Adipocyte (in vitro differentiated cells): Measurements from ENCODE around the gene HHATL.

Source experiments
- DNase-seq: peaks from one replicate; pipeline ENCODE4 v3.0.0-alpha.2; 2015; ENCODE audit warnings: low read depth
- H3K27me3 ChIP-seq: replicated peaks from 2 replicates; pipeline ENCODE4 v1.7.0; 2013; ENCODE audit warnings: mild to moderate bottlenecking, low read length, moderate library complexity; ENCODE audit not compliant: control insufficient read depth, insufficient read depth
- H3K36me3 ChIP-seq: 2 replicates; pipeline ENCODE4 v1.7.0; 2013; ENCODE audit warnings: low read length, mild to moderate bottlenecking, moderate library complexity; ENCODE audit not compliant: control insufficient read depth, insufficient read depth, severe bottlenecking
- H3K4me1 ChIP-seq: 2 replicates; pipeline ENCODE4 v1.7.0; 2013; ENCODE audit warnings: mild to moderate bottlenecking, low read length, moderate library complexity; ENCODE audit not compliant: control insufficient read depth, insufficient read depth
- H3K4me3 ChIP-seq: 2 replicates; pipeline ENCODE4 v1.7.0; 2013; ENCODE audit warnings: mild to moderate bottlenecking, low read length, moderate library complexity
- H3K9ac ChIP-seq: 2 replicates; pipeline ENCODE4 v1.7.0; 2013; ENCODE audit warnings: mild to moderate bottlenecking, low read length, moderate library complexity
- H3K9me3 ChIP-seq: 2 replicates; pipeline ENCODE4 v1.7.0; 2013; ENCODE audit warnings: mild to moderate bottlenecking, low read length, moderate library complexity; ENCODE audit not compliant: control insufficient read depth

The HHATL gene

DNA sequence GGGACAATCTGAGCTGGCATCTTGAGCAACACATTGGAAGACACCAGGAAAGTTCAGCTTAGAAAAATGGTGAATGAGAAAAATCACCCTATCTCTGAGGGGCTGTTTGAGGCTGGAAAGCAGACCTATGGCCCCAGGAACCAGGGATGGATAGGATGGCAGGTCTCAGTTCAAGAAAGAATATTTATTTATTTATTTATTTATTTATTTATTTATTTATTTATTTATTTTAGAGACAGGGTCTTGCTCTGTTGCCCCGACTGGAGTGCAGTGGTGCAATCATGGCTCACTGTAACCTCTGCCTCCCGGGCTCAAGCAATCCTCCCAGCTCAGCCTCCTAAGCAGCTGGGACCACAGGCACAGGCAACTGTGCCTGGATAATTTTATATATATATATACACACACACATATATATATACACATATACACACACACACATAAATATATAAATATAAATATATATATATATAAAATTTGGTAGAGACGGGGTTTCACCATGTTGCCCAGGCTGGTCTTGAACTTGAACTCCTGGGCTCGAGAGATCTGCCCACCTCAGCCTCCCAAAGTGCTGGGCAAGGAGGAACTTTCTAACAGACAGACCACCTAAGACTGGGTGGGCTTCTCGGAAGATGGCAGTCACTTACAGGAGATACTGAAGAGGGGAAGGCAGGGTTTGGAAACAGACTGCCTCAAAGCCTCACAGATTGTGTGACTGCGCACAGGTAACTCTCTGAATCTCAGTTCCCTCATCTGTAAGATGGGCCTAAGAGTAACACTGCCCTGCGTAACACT, 40.8 kb upstream of the HHATL start:
- Histone ChIP-seq H3K9ac (no peak overlapping the region), H3K9me3 (no peaks in the 10 kb centered on the region), H3K27me3 (no peaks in the 10 kb centered on the region), H3K4me3 (no peak overlapping the region), H3K4me1 (peaks cover 9% of the 10 kb centered on the region), H3K36me3 (no peaks in the 10 kb centered on the region)
- DNase-seq = no peak

- Histone ChIP-seq H3K4me1 (peaks cover 9% of the 10 kb centered on the region), H3K36me3 (no peaks in the 10 kb centered on the region), H3K9me3 (no peaks in the 10 kb centered on the region), H3K4me3 (no peak overlapping the region), H3K9ac (no peak overlapping the region), H3K27me3 (no peaks in the 10 kb centered on the region)
- no peak for DNase-seq
These were observed 40.1 kb upstream of the HHATL start for GRCh38 chr3:42742688-42743087.

DNA sequence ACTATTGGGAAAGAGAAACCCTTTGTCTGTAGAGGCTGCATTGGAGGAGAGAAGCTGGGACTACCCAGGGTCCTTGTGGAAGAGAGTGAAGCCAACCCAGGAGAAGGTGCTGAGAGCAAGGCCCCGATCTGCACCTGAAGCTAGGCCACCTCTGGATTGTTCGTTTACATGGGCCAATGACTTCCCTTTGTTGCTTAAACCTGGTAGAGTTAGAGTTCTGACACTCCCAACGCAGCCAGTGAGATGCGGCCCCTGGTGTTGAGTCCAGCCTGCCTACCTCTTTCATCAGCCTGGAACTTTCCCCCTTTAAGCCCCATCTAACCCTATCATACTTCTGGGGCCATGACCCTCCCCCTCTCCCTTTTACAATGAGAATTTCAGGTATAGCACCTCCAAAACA, 39.7 kb upstream of the HHATL start:
- H3K9me3 ChIP-seq = no peaks in the 10 kb centered on the region
- peaks cover 9% of the 10 kb centered on the region for H3K4me1 ChIP-seq
- no peaks in the 10 kb centered on the region for H3K36me3 ChIP-seq
- H3K9ac ChIP-seq = no peak overlapping the region
- DNase-seq = no peak
- H3K27me3 ChIP-seq = no peaks in the 10 kb centered on the region
- H3K4me3 ChIP-seq = no peak overlapping the region

DNA sequence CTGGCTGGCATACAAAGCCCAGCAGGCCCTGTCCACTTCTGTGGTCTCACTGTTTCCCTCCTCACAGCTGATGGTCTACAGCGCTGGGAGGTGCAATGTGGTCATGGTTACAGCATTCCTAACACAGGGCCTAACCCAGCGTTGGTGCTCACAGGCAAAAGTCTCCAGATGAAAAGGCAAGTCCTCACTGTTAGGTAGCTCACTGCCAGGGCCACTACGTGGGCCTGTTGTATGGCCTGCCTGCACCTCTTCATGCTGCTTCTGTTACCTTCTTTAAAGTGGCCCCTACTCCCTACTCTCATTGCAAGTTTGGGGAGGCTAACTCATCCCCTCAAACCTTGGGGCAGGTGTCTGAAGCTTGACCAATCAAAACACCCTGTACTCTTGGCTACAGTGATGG, 39.2 kb upstream of the HHATL start:
- Histone ChIP-seq H3K36me3 (no peaks in the 10 kb centered on the region), H3K4me1 (peaks cover 9% of the 10 kb centered on the region), H3K27me3 (no peaks in the 10 kb centered on the region), H3K9ac (no peak overlapping the region), H3K4me3 (no peak overlapping the region), H3K9me3 (no peaks in the 10 kb centered on the region)
- no peak for DNase-seq

DNA sequence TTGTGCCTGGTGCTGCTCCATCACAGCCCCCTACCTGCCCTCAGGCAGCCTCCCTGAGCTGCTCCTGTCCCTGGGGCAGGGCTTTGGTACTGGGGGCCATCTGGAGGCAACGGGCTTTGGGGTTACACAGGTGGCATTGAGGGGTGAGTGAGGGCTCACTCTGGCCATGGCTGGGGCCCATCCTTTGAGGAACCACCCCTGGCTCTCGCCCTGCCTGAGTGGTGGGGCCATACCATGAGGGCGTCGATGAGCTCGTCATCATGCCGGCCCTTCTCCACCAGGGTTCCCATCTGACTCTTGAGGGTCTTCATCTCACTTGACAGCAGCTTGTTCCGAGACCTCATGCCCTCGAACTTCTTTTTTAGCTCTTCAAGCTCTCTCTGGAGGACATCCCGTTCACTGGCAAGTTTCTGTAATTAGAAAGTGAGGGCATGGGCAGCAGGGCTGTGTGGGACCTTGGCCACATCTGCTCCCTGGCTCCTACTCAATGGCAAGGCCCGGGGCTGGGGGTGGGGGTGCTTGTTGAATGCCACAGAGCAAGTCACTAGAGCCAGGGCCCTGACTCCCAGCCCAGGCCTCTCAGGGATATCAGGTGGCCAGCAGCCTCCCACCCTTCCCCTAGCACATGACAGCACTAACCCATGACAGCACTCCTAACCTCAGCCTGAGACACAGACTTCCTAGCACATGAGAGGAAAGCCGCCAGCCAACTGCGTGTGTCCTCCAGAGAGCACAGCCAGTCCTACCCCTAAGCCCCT, 37.0 kb upstream of the HHATL start:
- no peak for DNase-seq
- Histone ChIP-seq H3K36me3 (no peaks in the 10 kb centered on the region), H3K9me3 (no peaks in the 10 kb centered on the region), H3K9ac (no peak overlapping the region), H3K4me1 (no peaks in the 10 kb centered on the region), H3K4me3 (no peak overlapping the region), H3K27me3 (no peaks in the 10 kb centered on the region)

DNA sequence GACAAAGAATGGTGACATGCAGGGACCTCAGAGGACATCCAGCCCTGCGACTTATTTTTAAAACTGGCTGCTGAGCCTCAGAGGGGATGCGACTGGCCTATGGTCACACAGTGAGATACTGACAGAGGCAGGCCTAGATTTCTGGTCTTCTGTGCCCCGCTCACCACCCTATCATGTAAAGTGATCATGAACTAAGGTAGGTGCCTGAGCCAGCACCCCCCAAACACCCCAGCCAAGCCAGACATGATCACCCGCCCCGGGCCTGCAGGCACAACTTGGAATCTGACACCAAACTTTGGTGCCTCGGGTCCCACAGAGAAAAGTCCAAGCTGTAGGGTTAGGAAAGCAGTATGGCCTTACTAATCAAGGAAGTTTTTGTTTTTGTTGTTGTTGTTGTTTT, 33.9 kb upstream of the HHATL start:
- no peak overlapping the region for H3K4me3 ChIP-seq
- no peak for DNase-seq
- no peaks in the 10 kb centered on the region for H3K4me1 ChIP-seq
- no peak overlapping the region for H3K9ac ChIP-seq
- no peaks in the 10 kb centered on the region for H3K36me3 ChIP-seq
- no peaks in the 10 kb centered on the region for H3K9me3 ChIP-seq
- no peaks in the 10 kb centered on the region for H3K27me3 ChIP-seq

DNA sequence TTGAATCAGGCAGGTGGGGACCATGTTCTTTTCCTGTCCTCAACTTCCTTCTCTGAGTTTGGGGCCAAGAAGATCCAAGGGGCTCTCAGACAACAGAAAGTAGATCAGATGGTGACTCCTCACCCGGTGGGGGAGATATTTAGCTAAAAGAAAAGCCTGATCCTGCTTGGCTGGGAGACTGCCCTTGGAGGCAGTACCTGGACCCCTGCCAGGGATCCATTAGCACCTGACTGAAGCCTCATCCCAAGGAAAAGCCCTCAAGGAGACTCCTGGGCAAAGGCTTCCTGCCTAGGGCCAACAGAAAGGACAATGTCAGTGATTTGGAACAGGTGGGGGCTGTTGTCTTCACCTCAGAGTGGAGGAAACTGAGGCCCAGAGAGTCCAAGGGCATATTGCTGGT, 33.5 kb upstream of the HHATL start:
- Histone ChIP-seq H3K9me3 (no peaks in the 10 kb centered on the region), H3K9ac (no peak overlapping the region), H3K36me3 (no peaks in the 10 kb centered on the region), H3K27me3 (no peaks in the 10 kb centered on the region), H3K4me3 (no peak overlapping the region), H3K4me1 (no peaks in the 10 kb centered on the region)
- DNase-seq = no peak

- no peaks in the 10 kb centered on the region for H3K4me1 ChIP-seq
- no peaks in the 10 kb centered on the region for H3K27me3 ChIP-seq
- H3K36me3 ChIP-seq = no peaks in the 10 kb centered on the region
- H3K9me3 ChIP-seq = no peaks in the 10 kb centered on the region
- DNase-seq = no peak
- no peak overlapping the region for H3K9ac ChIP-seq
- H3K4me3 ChIP-seq = no peak overlapping the region
These were observed 33.0 kb upstream of the HHATL start for GRCh38 chr3:42735615-42736014.

DNA sequence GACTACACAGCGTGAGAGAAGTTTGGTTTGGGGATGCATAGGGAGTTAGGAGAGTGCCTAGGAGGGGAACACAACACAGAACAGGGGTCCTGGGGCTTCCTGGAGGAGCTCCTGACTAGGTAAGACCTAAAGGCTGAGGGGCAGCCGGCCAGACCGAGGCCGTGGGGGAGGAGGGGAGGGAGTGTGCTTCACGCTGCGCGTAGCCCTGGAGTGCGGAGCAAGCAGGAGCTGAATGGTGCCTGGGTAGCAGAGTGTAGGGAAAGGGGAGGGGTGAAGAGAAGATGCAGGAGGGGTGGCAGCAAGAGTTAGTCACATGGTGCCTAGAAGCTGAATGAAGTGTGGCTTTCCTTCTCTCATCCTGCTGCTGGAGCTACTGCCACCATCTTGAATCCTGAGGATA, 32.4 kb upstream of the HHATL start:
- DNase-seq = no peak

DNA sequence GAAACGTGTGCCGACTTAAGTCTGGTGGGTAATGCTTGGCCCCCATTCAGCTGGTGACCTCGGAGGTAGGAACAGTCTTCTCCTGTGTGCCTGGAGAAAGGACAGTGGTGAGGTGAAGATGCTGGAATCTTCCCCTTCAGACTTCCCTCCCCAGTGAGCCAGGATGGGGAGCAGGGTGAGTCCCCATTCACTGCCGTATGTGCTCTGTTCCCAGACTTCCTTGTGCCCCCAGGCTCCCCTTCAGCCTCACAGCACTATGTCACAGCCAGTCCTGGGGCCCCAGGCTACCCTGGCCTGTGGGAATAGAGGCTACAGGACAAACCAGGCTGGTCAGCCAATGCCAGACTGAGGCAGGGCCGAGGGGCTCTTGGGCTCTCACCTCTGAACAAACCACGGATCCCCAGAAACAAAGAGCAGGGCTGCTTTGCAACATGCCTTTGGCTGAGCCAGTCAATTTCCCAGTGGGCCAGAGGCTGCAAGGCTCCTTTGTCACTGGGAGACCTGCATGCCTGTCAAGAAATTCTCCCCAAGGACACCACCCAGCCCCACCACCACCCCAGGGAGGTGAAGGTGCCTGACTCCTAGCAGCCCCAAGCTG, 31.8 kb upstream of the HHATL start:
- Histone ChIP-seq H3K9me3 (no peaks in the 10 kb centered on the region), H3K36me3 (no peaks in the 10 kb centered on the region), H3K4me3 (no peak overlapping the region), H3K4me1 (no peaks in the 10 kb centered on the region), H3K27me3 (no peaks in the 10 kb centered on the region), H3K9ac (no peak overlapping the region)
- no peak for DNase-seq

More for the DNA sequence above, 32.4 kb upstream of the HHATL start:
- H3K36me3 ChIP-seq = no peaks in the 10 kb centered on the region
- H3K9ac ChIP-seq = no peak overlapping the region
- no peaks in the 10 kb centered on the region for H3K27me3 ChIP-seq
- H3K4me3 ChIP-seq = no peak overlapping the region
- H3K4me1 ChIP-seq = no peaks in the 10 kb centered on the region
- no peaks in the 10 kb centered on the region for H3K9me3 ChIP-seq

- H3K27me3 ChIP-seq = no peaks in the 10 kb centered on the region
- no peaks in the 10 kb centered on the region for H3K36me3 ChIP-seq
- DNase-seq = no peak
- no peak overlapping the region for H3K4me3 ChIP-seq
- H3K9me3 ChIP-seq = peaks cover 4% of the 10 kb centered on the region
- no peak overlapping the region for H3K9ac ChIP-seq
- H3K4me1 ChIP-seq = no peaks in the 10 kb centered on the region
These were observed 31.1 kb upstream of the HHATL start for GRCh38 chr3:42733501-42734262.
